NCI-H187 treated with DMSO at 0.1 percent for 48 hours (cell line): ENCODE data around the gene GBA3.

Experiments
- DNase-seq: peaks from one replicate; lab custom pipeline; 2025; lab: John Stamatoyannopoulos, UW

The GBA3 gene

DNA sequence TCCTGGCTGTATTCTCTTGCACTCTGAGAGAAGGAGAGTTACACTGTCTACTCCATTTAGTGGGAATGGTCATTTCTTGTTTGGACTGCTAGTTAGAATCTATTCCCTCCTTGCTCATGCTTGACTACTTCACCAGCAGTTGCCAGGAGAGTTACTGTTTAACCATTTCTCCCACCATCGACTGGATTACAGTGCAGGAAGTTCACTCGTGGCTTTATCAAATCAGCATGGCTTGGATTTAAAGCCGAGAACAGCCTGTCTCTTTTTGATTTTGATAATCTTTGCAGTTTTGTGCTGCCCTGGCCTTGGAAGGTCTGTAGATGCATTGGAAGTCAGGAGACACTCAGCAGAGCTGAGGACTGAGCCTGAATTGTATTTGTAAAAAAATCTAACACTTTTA lies 3.2 kb downstream of the GBA3 start:
- no peak for DNase-seq

DNA sequence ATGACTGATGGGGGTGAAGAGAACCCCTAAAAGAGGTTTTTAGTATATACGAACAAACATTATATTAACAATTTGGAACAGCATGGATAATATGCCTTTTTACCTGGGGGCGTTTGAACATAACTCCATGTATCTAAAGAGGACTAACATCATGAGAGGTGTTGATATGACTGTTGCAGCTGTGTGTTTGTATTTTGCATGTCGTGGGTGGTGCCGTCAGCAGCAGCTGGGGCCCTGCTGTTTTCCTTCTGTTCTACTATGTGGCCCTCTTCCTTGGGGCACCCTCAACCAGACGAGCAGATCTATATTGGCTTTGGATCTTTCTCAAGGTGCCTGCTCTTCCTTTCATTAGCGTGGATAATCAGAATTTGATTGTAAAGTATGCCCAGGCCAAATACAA lies 11.2 kb downstream of the GBA3 start:
- no peak for DNase-seq

GRCh38 chr4:22707390-22707789 lies 14.7 kb downstream of the GBA3 start:
- no peak for DNase-seq

GRCh38 chr4:22708961-22709360 lies 16.2 kb downstream of the GBA3 start:
- no peak for DNase-seq

DNA sequence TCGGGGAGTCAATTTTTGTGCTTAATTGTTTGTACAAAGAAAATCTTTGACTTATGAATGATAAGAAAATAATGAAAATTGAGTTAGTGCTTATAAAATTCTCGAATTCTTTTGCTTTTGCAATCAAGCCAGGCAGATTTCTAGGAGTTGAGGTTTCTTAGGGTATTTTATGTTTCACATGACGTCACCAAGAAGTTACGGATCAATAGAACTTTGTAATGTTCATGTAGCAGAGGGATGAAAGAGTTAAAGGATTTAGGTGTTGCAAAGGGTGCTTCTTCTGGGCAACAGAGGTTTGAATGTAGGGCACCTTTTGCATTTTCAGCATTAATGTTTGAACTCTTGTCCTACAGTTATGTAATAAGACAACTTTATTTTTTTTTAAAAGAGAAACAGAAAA lies 19.4 kb downstream of the GBA3 start:
- no peak for DNase-seq

DNA sequence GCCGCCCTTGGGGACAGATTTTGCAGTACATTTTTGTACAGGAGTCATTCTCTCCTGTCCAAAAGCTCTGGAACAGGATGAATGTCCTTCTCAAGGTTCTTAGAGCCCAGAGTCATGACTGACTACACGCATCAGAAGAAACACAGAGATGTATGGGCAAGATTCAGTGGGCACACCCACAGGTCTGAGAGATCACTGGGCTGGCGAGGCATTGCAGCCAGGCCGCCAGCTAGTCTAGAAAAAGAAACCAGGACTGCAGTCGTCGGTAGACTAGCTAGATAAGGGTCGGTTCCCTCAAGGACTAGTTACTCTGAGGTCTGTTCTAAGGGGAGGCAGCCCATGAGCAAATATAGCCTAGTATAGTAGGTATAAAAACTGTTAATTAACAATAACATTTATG lies 19.8 kb downstream of the GBA3 start:
- no peak for DNase-seq

- no peak for DNase-seq
Measured at GRCh38 chr4:22713841-22714240, 21.1 kb downstream of the GBA3 start.

- no peak for DNase-seq
Measured at GRCh38 chr4:22719218-22719617, 26.5 kb downstream of the GBA3 start.

DNA sequence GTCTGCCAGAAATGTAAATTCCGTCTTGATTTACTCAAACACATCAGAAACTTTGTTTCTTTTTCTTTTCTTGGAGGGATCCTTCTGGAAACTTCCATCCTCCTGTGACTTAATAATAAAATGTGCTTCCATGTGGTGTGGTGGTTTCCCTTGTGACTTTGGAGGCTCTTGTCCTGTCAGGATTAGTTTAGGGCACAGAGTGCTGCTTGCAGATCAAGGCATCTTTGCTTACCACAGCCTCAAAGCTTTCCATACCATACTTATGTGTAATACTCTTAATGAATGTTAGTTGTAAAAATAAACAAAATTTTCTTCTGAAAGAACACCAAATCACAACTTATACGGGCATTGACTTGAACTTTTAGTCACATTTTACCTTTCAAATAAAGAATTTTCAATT lies 27.4 kb downstream of the GBA3 start:
- no peak for DNase-seq

DNA sequence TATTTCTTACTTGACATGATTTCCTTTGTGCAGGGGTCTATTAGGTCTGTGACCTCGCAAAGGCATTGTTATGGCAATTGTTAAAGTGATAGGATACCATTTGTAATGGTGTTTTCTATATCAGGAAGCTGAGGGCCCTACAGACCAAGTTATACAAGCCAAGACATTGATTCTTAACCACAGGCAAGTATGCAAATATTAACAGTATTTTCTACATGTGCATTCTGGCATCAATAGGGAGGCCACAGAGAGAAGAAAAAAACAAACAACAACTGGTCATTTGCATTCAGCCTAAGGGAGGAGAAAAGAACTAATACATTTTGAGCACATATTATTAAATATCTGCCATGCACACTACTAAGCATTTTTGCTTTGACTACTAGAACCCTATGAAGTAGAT lies 28.5 kb downstream of the GBA3 start:
- no peak for DNase-seq

GRCh38 chr4:22730021-22730420 lies 37.3 kb downstream of the GBA3 start:
- DNase-seq, result no peak

DNA sequence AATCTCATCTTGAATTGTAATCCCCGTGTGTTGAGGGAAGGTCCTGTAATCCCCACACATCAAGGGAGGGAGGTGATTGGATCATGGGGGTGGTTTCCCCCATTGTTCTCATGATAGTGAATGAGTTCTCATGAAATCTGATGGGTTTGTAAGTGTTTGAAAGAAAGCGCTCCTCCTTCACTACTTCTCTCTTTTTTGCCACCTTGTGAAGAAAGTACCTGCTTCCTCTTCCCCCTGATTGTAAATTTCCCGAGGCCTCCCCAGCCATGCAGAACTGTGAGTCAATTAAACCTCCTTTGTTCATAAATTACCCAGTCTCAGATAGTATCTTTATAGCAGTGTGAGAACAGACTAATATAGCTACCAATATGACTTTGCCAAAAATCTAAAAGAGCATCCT lies 41.1 kb downstream of the GBA3 start:
- DNase-seq, result no peak

GRCh38 chr4:22736912-22737311 lies 44.2 kb downstream of the GBA3 start:
- DNase-seq, result no peak

- DNase-seq, result no peak
Measured at GRCh38 chr4:22739968-22740367, 47.2 kb downstream of the GBA3 start.

DNA sequence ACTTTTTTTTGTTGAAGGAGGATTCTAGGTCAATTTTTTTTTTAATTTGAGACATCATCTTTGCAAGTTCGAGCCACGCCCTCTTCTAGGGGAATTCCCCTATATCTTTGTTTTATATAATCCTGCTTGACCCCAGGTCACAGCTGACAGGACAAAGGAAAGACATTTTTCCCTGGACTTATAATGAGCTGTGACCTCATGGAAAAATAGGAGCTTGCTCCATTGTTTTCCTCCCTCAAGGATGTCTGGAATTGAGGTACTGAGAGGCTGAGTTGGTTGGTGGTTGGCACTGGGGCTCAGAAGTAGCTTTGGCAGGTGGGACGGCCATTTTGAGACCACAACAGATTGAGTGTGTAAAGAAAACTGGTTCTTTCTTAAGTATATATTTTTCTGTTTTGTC lies 49.0 kb downstream of the GBA3 start:
- no peak for DNase-seq

- no peak for DNase-seq
Measured at GRCh38 chr4:22743290-22743689, 50.6 kb downstream of the GBA3 start.

- DNase-seq, result no peak
Measured at GRCh38 chr4:22744478-22745062, 51.8 kb downstream of the GBA3 start.

GRCh38 chr4:22745234-22745633 lies 52.5 kb downstream of the GBA3 start:
- DNase-seq, result no peak

- DNase-seq, result no peak
Measured at GRCh38 chr4:22754116-22754515, 61.4 kb downstream of the GBA3 start.

DNA sequence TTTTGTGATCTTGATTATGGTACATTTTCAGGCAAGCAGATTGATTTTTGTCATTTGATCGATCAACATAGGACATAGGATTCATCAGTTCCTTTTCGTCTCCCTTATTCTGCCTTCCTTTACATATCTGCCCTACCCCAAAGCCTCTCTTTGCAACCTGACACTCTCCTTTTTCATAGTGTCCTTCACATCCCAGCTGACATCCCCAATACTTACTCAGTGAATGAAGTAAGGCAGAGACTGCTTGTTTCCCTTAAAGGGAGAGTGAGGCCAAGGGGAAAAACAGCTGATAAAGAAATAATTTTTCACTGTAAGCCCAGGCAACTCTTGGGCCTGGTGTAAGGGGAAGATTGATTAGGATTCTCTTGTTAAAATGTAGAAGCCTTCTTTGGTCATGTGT lies 69.8 kb downstream of the GBA3 start:
- DNase-seq, result no peak

DNA sequence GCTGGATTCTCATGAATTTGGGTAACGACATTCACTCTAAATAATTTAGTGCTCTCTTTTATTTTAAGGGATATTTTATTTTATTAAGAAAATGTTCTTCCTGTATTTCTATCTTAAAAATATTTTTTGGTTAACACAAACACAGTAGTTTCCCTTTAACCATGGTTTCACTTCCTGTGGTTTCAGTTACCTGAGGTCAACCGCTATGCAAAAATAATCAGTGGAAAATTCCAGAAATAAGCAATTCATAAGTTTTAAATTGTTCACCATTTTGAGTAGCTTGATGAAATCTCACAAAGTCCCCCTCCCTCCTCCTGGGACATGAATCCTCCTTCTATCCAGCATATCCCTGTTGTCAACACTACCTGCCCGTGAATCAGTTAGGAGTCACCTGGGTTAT lies 71.4 kb downstream of the GBA3 start:
- DNase-seq, result no peak

DNA sequence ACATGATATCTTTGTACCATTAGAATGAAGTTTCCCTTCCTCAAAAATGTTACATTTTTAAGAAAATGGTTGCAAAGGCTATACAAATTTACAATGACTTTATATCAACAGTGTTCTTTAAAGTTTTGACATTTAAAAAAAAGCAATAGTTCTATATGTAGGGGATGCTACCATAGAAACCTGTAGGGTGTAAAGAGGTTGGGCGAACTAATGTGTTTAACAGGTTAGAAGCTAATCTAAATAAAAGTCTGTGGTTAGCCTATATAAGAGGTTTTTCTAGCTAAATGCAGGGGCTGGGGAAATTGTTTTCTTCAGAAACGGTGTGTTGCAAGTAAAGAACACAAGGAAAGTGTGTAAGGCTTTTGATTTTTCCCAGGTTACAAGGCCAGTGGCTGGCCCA lies 73.3 kb downstream of the GBA3 start:
- DNase-seq, result no peak

GRCh38 chr4:22778547-22779163 lies 85.9 kb downstream of the GBA3 start:
- no peak for DNase-seq

DNA sequence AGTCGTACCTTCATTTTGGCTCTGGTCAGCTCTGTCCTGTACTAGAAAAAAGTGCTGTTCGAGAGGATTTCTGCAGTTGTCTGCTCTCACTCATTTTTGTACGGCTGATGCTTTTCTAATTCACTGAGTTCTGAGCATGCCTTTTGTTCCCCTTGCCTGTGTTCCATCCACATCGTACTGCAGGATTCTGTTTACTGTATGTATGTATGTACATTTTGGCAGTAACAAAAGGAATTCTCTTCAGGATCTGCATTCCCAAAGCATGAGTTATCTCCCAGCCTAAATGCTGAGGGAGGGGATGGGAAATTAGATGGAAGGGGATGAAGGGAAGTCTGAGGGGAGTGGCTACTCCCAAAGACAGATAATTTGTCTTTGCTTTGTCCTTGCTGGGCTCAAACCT lies 87.6 kb downstream of the GBA3 start:
- DNase-seq, result no peak
